Loucy (cell line): ENCODE results near the gene PDK3.

ENCODE experiments used
- H2AFZ ChIP-seq: fragments of 200-600 bp; sonication (generic); 2 replicates; pipeline ENCODE4 v1.6.0; 2016; ENCODE audit warnings: antibody characterized with exemption, mild to moderate bottlenecking, low read length, moderate library complexity
- H3F3A ChIP-seq: fragments of 200-600 bp; 2 replicates; pipeline ENCODE4 v1.6.0; 2016; ENCODE audit warnings: antibody characterized with exemption, low read depth, mild to moderate bottlenecking
- H3K27me3 ChIP-seq: fragments of 200-600 bp; sonication (generic); 2 replicates; pipeline ENCODE4 v1.6.1; 2014; ENCODE audit warnings: low read length, mild to moderate bottlenecking; ENCODE audit not compliant: insufficient read depth, poor library complexity, severe bottlenecking
- H3K36me3 ChIP-seq: fragments of 200-600 bp; sonication (generic); 2 replicates; pipeline ENCODE4 v1.6.1; 2016; ENCODE audit warnings: low read length; ENCODE audit not compliant: insufficient read depth
- H3K4me1 ChIP-seq: fragments of 200-600 bp; sonication (generic); 2 replicates; pipeline ENCODE4 v1.5.1; 2014; ENCODE audit warnings: low read length, mild to moderate bottlenecking; ENCODE audit not compliant: insufficient read depth, poor library complexity, severe bottlenecking
- H3K4me2 ChIP-seq: fragments of 200-600 bp; sonication (generic); 2 replicates; pipeline ENCODE4 v1.6.0; 2014; ENCODE audit warnings: antibody characterized with exemption, low read length, low read depth, mild to moderate bottlenecking; ENCODE audit not compliant: poor library complexity, severe bottlenecking
- H3K4me3 ChIP-seq: fragments of 200-600 bp; sonication (generic); 2 replicates; pipeline ENCODE4 v1.5.1; 2014; ENCODE audit warnings: low read length, mild to moderate bottlenecking, mixed read lengths; ENCODE audit not compliant: poor library complexity, severe bottlenecking
- H3K79me2 ChIP-seq: fragments of 200-600 bp; sonication (generic); 2 replicates; pipeline ENCODE4 v1.6.1; 2014; ENCODE audit warnings: low read length; ENCODE audit not compliant: insufficient read depth
- H3K9ac ChIP-seq: fragments of 200-600 bp; sonication (generic); 2 replicates; pipeline ENCODE4 v1.6.0; 2014; ENCODE audit warnings: mild to moderate bottlenecking, low read depth, low read length, moderate library complexity; ENCODE audit not compliant: poor library complexity, severe bottlenecking
- H3K9me2 ChIP-seq: fragments of 200-600 bp; sonication (generic); replicated peaks from 2 replicates; pipeline ENCODE4 v1.6.1; 2016; ENCODE audit warnings: low read depth, low read length, mixed read lengths
- H3K9me3 ChIP-seq: fragments of 200-600 bp; sonication (generic); 2 replicates; pipeline ENCODE4 v1.6.1; 2014; ENCODE audit warnings: mild to moderate bottlenecking, antibody characterized with exemption, low read length, low read depth; ENCODE audit not compliant: insufficient read depth
- H4K20me1 ChIP-seq: fragments of 200-600 bp; sonication (generic); 2 replicates; pipeline ENCODE4 v1.6.0; 2014; ENCODE audit warnings: antibody characterized with exemption, low read length, mild to moderate bottlenecking; ENCODE audit not compliant: insufficient read depth, poor library complexity, severe bottlenecking
- EZH2phosphoT487 ChIP-seq: fragments of 200-600 bp; IDR thresholded peaks from 2 replicates; pipeline ENCODE4 v1.6.1; 2018; ENCODE audit warnings: antibody characterized with exemption, mild to moderate bottlenecking, moderate library complexity, borderline replicate concordance
- TF ChIP-seq, protein P1 (sequence below): fragments of 200-600 bp; sonication (generic); conservative IDR thresholded peaks from 2 replicates; pipeline ENCODE4 v1.5.1; 2014; ENCODE audit warnings: mild to moderate bottlenecking, antibody characterized with exemption, low read length

PDK3 gene

DNA sequence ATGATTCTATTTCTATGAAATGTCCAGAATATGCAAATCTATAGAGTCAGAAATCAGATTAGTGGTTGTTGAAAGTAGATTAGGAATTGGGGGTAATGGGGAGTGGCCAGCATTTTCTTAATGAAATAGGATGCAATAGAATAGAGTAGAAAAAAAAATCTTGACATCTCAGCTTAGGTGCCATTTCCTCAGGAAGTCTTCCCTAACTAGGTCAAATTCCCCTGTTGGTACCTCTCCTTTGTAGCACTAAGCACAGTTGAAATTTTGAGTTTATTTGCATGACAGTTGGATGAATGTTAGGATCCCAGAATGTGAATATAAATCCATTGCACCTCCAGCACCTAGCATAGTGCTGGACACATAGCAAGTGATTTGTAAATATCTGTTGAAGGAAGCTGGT is 30.0 kb upstream of the PDK3 start:
- no peaks in the 10 kb centered on the region for H3K9me2 ChIP-seq
- H3K4me1 ChIP-seq = peaks cover 3% of the 10 kb centered on the region
- H3K36me3 ChIP-seq = no peaks in the 10 kb centered on the region
- H3K4me3 ChIP-seq = no peak overlapping the region
- no peaks in the 10 kb centered on the region for H3K79me2 ChIP-seq
- H3K9ac ChIP-seq = no peak overlapping the region
- no peaks in the 10 kb centered on the region for H4K20me1 ChIP-seq
- H2AFZ ChIP-seq = no peak overlapping the region
- peak overlapping the region; percentile 27 for H3K4me2 ChIP-seq
- H3K27me3 ChIP-seq = no peaks in the 10 kb centered on the region
- no peaks in the 10 kb centered on the region for H3F3A ChIP-seq
- TF ChIP-seq EZH2phosphoT487 = no peak
- TF ChIP-seq, protein P1, sequence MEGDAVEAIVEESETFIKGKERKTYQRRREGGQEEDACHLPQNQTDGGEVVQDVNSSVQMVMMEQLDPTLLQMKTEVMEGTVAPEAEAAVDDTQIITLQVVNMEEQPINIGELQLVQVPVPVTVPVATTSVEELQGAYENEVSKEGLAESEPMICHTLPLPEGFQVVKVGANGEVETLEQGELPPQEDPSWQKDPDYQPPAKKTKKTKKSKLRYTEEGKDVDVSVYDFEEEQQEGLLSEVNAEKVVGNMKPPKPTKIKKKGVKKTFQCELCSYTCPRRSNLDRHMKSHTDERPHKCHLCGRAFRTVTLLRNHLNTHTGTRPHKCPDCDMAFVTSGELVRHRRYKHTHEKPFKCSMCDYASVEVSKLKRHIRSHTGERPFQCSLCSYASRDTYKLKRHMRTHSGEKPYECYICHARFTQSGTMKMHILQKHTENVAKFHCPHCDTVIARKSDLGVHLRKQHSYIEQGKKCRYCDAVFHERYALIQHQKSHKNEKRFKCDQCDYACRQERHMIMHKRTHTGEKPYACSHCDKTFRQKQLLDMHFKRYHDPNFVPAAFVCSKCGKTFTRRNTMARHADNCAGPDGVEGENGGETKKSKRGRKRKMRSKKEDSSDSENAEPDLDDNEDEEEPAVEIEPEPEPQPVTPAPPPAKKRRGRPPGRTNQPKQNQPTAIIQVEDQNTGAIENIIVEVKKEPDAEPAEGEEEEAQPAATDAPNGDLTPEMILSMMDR = no peak
- H3K9me3 ChIP-seq = no peaks in the 10 kb centered on the region

DNA sequence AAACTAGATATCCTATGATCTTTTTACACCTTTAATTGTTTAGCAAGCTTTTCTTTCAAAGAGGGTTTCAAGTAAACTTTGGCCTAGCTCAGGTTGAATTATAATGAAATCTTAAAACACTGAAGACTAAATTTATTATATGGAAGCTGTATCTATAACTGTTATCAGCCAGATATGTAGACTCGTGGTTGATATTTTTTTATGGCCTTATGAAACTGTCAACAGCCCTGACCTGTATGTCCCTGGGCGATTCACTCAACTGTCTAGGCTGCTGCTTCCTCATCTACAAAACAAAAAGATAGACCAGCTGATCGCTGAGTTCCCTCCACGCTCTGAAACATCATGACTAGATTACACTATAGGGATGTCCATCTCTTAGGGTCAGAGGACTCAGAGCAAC is 21.2 kb upstream of the PDK3 start:
- Histone ChIP-seq H3K9me3 (no peaks in the 10 kb centered on the region), H4K20me1 (no peaks in the 10 kb centered on the region), H3K9ac (no peak overlapping the region), H3K9me2 (no peaks in the 10 kb centered on the region), H3F3A (no peaks in the 10 kb centered on the region), H3K36me3 (no peaks in the 10 kb centered on the region), H3K4me1 (no peaks in the 10 kb centered on the region), H3K27me3 (no peaks in the 10 kb centered on the region), H3K4me2 (peak overlapping the region; percentile 27), H3K79me2 (no peaks in the 10 kb centered on the region), H2AFZ (no peak overlapping the region), H3K4me3 (no peak overlapping the region)
- TF ChIP-seq EZH2phosphoT487 = no peak
- TF ChIP-seq, protein P1 = no peak

DNA sequence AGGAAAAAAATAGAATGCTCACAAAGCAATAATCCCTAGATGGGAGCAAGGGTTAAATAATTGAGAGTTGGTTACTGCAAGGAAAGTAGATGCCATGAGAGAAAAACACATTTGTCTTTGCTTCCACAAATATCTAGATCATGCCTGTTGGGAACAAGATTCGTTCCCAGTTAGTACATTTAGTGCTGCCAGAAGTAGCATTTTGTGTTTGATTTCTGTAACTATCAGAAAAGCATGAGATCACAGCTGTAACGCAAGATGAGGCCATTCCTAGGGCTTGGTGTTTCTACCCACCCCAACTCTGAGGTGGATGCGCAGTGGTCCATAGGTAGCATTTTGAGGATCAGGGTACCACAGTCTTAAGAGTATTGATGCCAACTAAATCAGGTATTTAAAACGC is 20.4 kb upstream of the PDK3 start:
- no peaks in the 10 kb centered on the region for H3K9me2 ChIP-seq
- H3K4me1 ChIP-seq = no peaks in the 10 kb centered on the region
- H3K27me3 ChIP-seq = no peaks in the 10 kb centered on the region
- no peaks in the 10 kb centered on the region for H3K9me3 ChIP-seq
- H2AFZ ChIP-seq = no peak overlapping the region
- H4K20me1 ChIP-seq = no peaks in the 10 kb centered on the region
- H3K9ac ChIP-seq = no peak overlapping the region
- H3F3A ChIP-seq = no peaks in the 10 kb centered on the region
- no peak overlapping the region for H3K4me2 ChIP-seq
- TF ChIP-seq, protein P1 = no peak
- no peak for TF ChIP-seq EZH2phosphoT487
- no peak overlapping the region for H3K4me3 ChIP-seq
- no peaks in the 10 kb centered on the region for H3K79me2 ChIP-seq
- H3K36me3 ChIP-seq = no peaks in the 10 kb centered on the region
